ENCODE results near the gene CLEC16A. TPM values are rescaled to one million over a fixed set of nuclear protein-coding genes. Genes with fewer than 3 reads are reported as not detected.

Gene CLEC16A
- total RNA-seq, 3 donors from 2014 or later: 20.0 to 35.3 (median 33.1) TPM

DNA sequence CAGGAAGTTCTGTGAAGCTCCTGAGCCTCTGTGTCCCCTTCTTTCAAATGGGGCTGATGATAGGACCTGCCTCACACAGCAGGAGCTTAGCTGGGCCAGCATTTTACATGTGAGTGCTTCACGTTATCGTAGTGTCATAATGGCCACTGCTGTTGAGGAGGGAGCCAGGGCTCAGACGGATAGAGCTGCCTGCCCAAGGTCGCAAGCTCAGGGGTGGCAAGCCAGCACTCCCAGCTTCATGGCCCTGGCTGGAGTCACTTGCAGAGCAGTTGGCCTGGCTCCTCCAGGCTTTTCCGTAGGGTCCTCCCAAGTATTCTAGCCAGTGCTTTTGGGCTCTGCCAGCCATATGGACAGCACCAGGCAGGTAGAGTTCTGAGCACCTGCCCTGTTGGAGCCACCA, 196.5 kb downstream of the CLEC16A start:
- Histone ChIP-seq H3K36me3 (no peaks in the 10 kb centered on the region), H3K4me1 (peaks cover 0 to 11% of the 10 kb centered on the region in 2 donors), H3K9me3 (no peaks in the 10 kb centered on the region), H3K27me3 (no peaks in the 10 kb centered on the region), H3K4me3 (no peak overlapping the region), H3K27ac (no peak overlapping the region)
- TF ChIP-seq POLR2A (IDR thresholded peaks at IDR 0.05) (no peak), POLR2AphosphoS5 (IDR thresholded peaks at IDR 0.05) (no peak)
- TF ChIP-seq, protein P1, sequence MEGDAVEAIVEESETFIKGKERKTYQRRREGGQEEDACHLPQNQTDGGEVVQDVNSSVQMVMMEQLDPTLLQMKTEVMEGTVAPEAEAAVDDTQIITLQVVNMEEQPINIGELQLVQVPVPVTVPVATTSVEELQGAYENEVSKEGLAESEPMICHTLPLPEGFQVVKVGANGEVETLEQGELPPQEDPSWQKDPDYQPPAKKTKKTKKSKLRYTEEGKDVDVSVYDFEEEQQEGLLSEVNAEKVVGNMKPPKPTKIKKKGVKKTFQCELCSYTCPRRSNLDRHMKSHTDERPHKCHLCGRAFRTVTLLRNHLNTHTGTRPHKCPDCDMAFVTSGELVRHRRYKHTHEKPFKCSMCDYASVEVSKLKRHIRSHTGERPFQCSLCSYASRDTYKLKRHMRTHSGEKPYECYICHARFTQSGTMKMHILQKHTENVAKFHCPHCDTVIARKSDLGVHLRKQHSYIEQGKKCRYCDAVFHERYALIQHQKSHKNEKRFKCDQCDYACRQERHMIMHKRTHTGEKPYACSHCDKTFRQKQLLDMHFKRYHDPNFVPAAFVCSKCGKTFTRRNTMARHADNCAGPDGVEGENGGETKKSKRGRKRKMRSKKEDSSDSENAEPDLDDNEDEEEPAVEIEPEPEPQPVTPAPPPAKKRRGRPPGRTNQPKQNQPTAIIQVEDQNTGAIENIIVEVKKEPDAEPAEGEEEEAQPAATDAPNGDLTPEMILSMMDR (IDR thresholded peaks at IDR 0.05): no peak
- intact Hi-C loops (cut with DNase I; ENCODE audit: low total_unique reads): no loop called here
- no peak for DNase-seq (ENCODE audit: low spot score in 2 of 2)

- no peak for DNase-seq (ENCODE audit: low spot score in 2 of 2)
- H3K27me3 ChIP-seq: no peaks in the 10 kb centered on the region
- TF ChIP-seq POLR2AphosphoS5 (IDR thresholded peaks at IDR 0.05): no peak
- TF ChIP-seq, protein P1 (IDR thresholded peaks at IDR 0.05): no peak
Observed at GRCh38 chr16:11141409-11142260, 197.3 kb downstream of the CLEC16A start.

GRCh38 chr16:11142261-11142630, 197.9 kb downstream of the CLEC16A start:
- H3K4me1 ChIP-seq: no peaks in the 10 kb centered on the region
- H3K9me3 ChIP-seq: no peaks in the 10 kb centered on the region
- H3K4me3 ChIP-seq: no peak overlapping the region
- no peak overlapping the region for H3K27ac ChIP-seq
- no peaks in the 10 kb centered on the region for H3K27me3 ChIP-seq
- intact Hi-C loops (cut with DNase I; ENCODE audit: low total_unique reads): no loop called here
- TF ChIP-seq POLR2AphosphoS5 (IDR thresholded peaks at IDR 0.05): no peak
- no peak for TF ChIP-seq POLR2A (IDR thresholded peaks at IDR 0.05)
- TF ChIP-seq, protein P1 (IDR thresholded peaks at IDR 0.05): no peak
- H3K36me3 ChIP-seq: no peaks in the 10 kb centered on the region
- DNase-seq (ENCODE audit: low spot score in 2 of 2): no peak

More at GRCh38 chr16:11141409-11142260, 197.3 kb downstream of the CLEC16A start:
- no peak overlapping the region for H3K4me3 ChIP-seq
- no peak overlapping the region for H3K27ac ChIP-seq
- H3K4me1 ChIP-seq: peaks cover 0 to 3% of the 10 kb centered on the region in 2 donors
- H3K9me3 ChIP-seq: no peaks in the 10 kb centered on the region
- no peaks in the 10 kb centered on the region for H3K36me3 ChIP-seq
- intact Hi-C loops (cut with DNase I; ENCODE audit: low total_unique reads): no loop called here

DNA sequence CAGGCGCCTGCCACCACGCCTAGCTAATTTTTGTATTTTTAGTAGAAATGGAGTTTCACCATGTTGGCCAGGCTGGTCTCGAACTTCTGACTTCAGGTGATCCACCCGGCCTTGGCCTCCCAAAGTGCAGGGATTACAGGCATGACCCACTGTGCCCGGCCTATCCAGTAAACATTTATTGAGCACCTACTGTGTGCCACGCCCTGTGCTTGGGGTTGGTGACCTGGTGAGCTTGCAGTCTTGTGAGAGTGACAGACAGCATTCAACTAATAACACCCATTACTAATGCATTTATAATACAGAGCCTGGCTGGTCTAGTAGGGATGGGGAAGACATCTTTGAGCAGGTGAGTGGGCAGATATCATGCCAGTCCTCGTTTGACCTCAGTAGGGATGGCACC, 198.6 kb downstream of the CLEC16A start:
- no peak for DNase-seq (ENCODE audit: low spot score in 2 of 2)
- Histone ChIP-seq H3K4me3 (no peak overlapping the region), H3K9me3 (no peaks in the 10 kb centered on the region), H3K36me3 (no peaks in the 10 kb centered on the region), H3K27ac (no peak overlapping the region), H3K4me1 (no peaks in the 10 kb centered on the region), H3K27me3 (no peaks in the 10 kb centered on the region)
- intact Hi-C loops (cut with DNase I; ENCODE audit: low total_unique reads): no loop called here
- TF ChIP-seq POLR2A (IDR thresholded peaks at IDR 0.05): no peak
- TF ChIP-seq, protein P1 (IDR thresholded peaks at IDR 0.05): no peak
- no peak for TF ChIP-seq POLR2AphosphoS5 (IDR thresholded peaks at IDR 0.05)

DNA sequence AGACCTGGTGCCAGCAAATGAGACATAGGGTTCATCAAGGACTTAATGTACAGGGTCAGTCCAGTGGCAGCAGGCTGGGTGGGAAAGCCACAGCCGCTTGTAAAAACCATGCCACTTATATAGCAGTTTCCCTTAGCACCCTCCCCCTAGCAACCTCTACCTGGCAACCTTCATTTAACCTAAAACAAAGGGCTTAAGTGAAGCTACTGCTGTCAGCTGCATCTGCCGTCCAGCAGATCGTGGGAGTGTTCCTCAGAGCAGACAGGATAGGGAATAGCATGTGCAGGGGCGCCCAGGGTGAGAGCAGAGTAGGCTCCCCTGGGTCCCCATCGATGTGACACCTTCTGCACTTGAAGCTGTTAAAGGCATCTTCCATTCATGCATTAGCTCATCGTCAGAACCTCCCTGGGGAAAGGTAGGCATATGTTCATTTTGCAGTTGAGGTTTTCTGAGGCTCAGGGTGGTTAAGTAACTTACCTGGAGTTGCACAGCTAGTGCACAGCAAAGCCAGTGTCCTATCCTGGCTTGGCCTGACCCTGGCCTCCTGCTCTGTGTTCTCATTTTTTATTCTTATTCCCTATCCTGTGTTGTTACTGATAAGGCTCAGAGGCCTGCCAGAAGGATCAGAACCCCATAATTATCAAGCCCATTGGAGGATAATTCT, 199.1 kb downstream of the CLEC16A start:
- Histone ChIP-seq H3K4me1 (no peaks in the 10 kb centered on the region), H3K4me3 (no peak overlapping the region), H3K36me3 (no peaks in the 10 kb centered on the region), H3K9me3 (no peaks in the 10 kb centered on the region), H3K27ac (no peak overlapping the region), H3K27me3 (no peaks in the 10 kb centered on the region)
- TF ChIP-seq, protein P1 (IDR thresholded peaks at IDR 0.05): no peak
- no peak for TF ChIP-seq POLR2A (IDR thresholded peaks at IDR 0.05)
- no peak for TF ChIP-seq POLR2AphosphoS5 (IDR thresholded peaks at IDR 0.05)
- intact Hi-C loops (cut with DNase I; ENCODE audit: low total_unique reads): no loop called here
- no peak for DNase-seq (ENCODE audit: low spot score in 2 of 2)

Data from breast epithelium (tissue), 4 donors.